Activated CD8-positive, alpha-beta memory T cell treated with anti-CD3 and anti-CD28 coated beads, Interleukin-2, amount 50 U/mL, for 48 hours (primary cell): ENCODE data around the gene IRS1.

Source experiments
- DNase-seq: peaks from one replicate; pipeline ENCODE4 v3.0.0-alpha.2; 2020

IRS1 gene

DNA sequence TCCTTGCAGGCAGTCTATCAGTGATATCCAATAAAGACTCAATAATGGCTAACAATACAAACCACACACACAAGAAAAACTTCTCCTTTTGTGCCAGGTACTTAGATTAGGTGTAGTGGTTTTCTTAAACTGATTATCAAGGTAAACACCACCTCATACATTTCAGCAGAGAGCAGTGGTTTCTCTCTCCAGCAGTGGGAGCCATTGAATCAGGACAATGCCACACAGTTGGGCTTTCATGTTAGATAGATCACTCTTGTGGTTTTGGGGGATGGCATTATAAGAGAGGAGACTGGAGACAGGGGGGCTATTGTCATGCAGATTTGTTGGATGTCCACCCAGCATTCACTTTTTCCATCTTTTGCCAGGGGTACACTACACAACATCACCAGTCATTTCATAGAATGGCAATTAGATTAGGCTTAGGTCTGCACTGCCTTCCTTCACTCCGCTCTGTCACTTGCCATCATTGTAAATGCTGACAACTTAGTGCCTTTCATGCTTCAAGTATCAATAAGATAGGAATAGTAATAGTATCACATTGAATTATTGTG, 13.6 kb upstream of the IRS1 start:
- DNase-seq = no peak

DNA sequence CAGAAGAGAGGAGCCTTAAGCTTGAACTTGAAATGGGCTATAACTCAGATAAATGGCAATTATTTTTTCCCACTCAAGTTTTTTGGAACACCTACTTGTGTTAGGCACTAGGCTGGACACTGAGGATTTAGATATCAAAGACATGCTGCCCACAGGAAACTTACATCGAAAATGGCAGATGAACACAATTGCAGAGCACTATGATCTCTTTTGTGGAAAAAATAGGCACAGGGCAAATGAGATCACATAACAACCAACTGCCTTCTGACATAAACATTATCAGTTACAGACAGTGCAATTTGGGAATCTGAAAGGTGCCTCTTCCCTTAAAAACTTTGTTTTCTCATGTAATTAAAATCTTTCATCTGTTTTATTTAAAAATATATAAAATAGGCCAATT, 3.8 kb upstream of the IRS1 start:
- DNase-seq = no peak

DNA sequence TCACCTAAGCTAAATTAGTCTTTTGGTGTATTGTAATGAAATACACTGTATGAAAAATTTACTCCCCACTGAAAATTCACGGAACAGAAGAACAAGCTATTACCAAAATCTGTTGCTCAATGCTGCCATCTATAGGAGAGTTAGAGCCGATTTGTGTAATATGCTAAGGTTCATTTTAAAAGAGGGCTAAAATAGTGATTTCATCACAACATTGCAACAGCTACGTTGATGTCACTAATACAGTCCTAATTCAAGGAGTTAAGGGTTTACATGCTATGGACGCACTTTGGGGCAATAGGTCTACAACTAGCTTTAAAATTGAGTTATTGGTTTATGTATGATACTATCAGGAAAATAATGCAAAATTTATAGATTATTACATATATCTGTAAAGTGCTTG, 3.0 kb upstream of the IRS1 start:
- DNase-seq = no peak

DNA sequence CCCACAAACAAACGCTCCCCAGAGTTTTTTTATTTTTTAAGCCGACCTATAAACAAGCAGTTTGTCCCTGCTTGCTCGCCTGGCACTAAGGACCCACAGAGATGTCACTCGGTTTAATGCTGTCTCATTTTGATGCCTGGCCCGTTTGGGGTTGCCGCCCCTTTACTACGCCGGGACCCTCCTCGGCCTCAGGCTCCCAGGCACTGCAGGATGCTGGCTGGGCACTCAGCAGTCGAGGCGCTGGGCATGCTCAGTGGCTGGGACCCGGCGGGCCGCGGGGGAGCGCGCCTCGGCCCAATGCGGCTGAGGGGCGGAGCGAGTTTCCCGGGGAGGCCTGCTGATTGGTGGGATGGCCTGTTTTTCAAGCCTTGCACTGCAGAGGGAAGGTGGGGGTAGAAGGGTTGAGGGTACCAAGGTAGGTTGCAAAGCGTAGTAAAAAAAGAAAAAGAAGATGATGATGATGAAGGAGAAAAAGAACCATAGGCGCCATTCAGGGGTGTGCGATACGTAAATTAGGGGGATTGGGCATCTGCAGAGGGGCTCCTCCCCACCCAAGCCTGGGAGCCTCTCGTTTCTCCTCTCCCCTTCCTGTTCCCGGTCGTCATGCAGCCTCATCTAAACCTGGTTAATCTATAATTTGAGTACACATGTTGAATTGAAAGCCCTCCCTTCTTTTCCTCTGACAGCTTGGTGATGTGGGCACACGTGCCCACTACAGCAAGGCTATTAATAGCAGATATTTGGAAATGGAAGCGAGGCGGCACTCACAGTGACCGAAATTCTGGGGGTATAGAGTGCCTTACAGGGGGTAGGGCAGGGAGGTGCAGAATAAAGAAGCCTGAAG, 1.5 kb upstream of the IRS1 start:
- DNase-seq = peak; percentile 91

DNA sequence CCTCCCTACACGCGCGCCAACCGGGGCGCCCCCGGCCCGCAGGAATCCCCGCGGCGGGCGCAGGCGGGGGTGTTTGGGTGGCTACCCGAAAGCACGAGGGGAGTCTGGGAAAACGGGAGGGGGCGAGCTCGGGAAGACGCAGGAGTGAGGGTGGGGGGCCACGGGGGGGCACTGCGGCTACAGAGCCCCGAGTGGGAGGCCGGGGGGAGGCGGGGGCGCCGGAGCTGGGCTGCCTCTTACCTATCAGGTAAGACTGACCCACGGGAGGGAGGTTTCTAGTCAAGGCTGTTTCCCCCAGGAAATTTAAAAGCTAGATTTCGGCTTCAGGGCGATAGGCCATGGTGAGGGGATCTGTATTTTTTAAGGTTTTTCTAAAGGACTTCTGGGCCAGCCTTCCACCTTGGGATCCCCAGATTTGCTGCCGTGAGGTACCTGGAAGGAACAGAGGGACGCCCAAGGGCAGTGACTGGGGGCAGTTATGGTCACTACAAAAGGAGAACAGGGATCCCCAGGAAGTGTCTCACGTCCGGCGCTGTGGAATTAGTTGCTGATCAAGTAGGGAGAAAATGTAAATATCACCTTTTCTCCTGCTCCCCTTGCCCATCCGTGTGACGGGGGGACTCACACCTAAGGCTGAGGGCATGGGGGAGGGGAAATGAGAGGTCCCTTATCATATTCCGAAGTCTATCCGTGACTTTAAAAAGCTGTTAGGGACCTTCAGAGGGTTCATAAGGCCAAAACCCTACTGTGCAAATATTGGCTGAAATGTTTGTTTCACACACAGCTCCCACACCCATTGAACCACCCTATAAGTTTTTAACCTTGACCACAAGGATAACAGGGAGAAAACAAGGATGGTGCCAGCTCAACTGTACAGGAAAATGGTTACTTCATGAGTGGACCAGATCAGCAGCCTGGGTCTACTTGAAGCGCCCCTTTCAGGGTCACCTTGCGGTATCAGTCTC, 638 bp upstream of the IRS1 start:
- peak; percentile 57 for DNase-seq

DNA sequence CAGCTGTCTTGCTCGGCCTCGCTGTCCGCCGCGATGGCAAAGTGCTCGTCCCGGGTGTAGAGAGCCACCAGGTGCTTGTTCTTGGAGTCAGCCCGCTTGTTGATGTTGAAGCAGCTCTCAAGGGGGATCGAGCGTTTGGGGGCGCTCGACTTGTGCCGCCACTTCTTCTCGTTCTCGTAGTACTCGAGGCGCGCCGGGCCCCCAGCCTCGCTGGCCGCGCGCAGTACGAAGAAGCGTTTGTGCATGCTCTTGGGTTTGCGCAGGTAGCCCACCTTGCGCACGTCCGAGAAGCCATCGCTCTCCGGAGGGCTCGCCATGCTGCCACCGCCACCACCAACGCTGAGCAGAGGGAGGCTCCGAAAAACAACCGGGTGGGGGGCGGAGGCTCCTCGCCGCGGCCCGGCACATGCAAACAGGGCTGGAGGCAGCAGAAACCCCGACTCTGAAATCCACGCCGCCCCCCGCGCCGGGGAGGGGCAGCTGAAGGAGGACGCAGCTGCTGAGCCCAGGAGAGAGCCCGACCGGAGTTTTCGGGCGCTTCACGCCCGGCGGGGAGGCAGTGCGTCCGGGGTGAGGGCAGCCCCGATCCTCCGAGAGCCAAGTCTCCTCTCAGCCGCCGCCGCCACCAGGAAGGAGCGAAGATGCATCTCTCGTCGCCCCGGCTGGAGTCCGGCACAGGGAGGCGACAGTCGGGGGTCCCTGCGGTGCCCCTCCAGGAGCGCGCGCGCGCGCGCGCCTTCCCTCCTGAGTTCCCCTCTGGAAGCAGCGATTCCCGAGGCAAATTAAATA, 1.0 kb downstream of the IRS1 start:
- peak; percentile 75 for DNase-seq

DNA sequence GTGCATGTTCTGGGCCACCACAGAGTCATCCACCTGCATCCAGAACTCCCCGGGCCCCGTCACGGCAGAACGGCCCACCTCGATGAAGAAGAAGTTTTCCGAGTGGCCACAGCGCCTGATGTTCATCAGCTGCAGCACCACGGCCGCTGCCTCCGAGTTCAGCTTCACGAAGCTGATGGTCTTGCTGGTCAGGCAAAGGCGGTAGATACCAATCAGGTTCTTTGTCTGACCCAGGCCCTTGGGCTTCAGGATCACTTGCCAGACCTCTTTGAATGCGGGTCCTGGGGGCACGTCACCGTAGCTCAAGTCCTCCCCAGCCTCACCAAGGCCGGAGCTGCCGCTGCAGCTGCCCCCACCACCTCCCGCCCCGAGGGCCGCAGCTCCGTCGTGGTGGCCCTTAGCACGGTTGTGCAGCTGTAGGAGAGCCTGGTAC, 1.6 kb downstream of the IRS1 start:
- peak; percentile 51 for DNase-seq

DNA sequence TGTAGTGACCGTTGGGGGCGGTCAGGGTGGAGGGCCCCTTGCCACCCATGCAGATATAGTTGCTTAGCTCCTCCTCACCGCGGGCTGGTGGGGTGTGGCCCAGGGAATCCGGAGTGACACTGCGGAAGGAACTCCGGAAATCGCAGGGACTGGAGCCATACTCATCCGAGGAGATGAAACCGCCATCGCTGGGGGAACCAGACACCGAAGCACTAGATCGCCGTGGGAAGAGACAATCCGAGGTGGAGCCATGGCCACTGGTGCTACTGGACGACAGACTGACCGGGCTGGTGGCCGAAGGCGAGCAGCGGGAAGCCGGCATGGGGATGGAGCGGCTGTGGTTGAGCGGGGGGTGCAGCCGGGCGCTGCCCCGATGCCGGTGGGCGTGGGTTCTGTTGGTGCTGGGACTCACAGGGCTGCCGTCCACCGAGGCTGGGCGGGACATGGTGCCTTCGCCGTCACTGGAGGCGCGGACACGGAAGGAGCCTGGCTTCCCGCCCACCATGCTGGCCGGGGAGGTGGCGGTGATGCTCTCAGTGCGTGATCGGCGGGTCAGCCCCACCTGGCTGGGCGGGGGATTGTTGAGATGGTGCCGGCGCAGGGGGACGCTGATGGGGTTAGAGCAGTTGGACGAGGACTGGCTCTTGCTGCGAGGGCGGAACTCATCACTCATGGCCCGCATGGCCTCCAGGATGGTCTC, 2.2 kb downstream of the IRS1 start:
- no peak for DNase-seq

DNA sequence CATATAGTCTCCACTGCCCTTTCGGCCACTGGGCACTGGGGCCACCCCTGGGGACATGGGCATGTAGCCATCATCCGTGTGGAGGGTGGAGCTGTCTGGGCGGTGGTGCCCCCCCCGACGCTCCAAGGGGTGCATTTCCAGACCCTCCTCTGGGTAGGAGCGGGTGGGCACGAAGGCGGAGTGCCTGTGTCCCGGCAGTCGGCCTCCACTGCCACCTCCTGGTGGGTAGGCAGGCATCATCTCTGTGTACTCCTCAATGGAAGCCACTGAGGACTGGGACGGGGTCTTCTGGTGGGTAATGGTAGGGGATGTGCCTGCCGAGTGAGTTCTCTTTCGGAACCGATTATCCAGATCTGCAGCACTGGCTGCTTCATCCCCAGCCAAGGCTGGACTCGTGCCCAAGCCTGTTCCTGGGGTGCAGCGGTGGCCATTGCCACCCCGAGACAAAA, 2.8 kb downstream of the IRS1 start:
- DNase-seq = no peak

DNA sequence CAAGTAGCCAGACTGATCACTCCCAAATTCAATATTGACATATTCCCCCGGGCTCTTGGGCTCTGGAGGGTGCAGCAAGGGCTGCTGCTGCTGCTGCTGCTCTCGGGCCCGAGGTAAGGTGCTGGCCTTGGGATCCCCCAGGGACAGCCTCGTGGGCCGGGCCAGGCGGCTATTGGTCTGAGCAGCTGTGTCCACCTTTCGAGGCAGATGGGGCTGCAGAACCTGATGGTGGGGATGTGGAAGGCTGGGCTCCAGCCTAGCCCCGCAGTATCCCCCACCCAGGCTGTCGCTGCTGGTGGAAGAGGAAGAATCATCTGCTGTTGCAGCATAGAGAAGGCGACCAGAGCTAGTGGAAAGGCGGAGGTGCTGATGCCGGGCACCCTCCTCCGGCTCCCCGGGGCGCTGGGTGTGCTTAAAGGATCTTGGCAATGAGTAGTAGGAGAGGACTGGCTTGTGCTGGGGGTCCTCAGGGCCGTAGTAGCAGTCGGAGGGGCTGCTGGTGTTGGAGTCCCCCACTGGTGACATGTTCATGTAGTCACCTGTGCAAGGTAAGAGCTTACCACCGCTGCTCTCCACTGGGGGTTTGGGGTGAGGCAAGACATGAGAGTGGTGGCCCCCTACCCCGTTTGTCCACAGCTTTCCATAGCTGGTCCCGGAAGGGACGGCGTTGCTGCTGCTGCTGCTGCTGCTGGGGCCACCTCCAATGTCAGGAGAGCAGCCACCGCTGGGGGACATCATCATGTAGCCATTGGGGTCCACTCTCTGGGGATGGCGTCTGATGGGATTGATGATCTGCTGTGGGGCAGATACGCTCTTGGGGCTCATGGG, 3.4 kb downstream of the IRS1 start:
- DNase-seq = no peak

DNA sequence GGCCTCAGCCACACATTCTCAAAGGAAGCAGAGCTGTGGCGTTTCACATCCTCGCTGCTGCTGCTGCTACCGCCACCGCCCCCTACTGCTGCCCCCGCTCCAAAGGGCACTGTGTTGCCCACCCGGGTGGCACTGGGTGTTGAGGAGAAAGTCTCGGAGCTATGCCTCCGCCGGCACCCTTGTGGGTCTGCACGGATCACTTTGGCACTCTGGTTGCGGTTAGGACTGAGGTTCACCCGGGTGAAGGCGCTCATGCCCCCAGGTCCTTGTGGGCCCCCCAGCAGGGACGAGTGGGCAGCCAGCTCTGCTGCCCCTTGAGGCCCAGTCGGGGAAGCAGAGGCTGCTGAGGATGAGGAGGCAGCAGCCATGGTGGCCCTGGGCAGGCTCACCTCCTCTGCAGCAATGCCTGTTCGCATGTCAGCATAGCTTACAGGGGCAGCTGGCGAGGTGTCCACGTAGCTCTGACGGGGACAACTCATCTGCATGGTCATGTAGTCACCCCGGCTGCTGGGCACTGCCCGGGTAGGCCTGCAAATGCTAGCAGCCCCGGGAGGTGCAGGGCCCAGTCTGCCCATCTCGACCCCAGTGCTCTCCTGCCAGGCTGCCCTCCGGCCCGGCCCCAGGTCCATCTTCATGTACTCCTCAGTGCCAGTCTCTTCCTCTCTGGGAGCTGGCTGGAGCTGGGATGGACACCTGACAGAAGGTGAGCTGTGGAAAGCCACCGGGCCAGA, 4.2 kb downstream of the IRS1 start:
- no peak for DNase-seq

DNA sequence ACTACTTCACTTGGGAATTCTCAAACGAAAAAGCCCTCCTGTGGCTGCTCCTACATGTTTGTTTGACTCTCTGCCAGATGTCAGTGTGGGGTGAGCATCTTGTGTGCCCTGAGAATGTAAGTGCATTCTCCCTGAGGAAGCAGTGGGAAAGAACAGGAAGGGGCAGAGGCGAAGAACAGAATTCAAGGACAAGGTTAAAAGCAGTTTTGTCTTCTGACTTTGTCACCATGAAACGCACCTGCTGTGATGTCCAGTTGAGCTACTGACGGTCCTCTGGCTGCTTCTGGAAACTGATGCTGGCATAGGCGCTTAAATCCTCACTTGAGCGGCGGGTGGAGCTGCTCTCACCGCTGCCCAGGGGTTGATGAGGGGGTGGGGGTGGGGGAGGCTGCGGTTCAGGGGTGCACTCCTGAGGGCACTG, 4.9 kb downstream of the IRS1 start:
- no peak for DNase-seq

DNA sequence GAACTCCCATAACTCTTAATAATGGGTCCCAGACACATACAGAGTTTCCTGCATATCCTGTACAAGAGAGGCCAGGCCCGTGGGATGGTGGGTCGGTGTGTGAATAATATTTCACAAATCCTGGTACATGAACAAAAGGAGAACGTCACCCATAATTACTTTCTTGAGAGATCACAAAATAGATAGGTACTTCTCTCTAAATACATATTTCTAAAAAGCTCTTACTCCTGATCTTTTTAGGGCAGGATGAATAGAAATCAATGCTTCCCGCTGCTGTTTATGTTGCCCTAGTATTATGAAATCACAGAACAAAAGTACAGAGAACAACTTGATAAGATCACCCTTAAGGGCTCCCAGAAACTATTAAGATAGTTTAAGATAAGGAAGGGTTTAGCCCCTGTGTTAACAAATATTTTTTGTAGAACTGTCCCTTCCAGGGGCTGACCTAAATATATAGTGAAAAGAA, 5.4 kb downstream of the IRS1 start:
- no peak for DNase-seq

DNA sequence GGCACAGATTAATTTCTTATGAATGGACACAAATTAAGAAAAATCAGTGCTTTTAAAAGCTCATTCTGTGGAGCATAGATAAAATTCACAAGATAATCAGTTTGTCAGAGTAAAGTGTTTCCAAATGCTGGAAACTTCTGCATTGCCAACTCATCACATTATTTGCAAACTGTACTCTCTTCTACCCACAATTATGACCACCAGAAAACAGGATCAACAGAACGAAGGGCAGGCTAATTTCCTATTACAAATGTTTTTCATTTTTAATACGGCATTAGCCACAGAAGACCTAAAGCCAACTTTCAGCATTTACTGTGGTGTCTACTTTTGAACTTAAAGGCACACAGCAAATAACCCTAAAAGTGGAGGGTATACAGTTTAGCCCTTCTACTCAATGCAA, 6.0 kb downstream of the IRS1 start:
- DNase-seq = no peak

DNA sequence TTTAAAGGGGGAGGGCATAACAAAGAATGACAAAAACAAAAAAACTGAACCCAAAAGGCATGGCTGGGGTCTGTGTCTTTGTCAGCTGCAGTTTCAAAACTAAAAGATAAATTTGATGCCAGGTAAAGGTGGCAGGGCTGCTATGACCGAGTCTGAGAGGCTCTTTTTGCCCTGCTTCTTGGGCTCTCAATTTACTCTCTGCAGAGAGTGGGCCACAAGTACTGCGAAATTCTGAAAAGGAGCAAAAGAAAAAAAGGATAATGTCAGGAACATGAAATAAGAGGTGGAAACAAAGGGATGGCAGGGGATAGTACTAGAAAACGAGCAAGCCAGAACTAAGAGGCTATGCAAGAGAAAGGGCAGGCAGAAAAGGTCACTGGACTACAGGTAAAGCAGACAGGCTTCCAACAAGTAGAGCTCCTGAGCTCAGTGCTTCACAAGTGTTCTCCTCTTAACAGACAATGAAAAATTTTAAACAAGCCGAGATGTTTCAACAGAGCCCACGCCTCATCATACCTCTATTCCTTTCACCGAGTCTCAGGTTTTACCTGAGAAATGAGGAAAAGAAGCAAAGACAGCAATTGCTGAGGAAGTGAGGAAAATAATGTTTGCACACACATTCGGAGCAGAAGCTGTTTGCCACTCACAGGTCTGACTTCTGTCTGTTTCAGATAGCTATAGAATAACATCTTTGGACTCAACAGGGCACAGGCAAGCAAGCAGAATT, 7.3 kb downstream of the IRS1 start:
- no peak for DNase-seq

DNA sequence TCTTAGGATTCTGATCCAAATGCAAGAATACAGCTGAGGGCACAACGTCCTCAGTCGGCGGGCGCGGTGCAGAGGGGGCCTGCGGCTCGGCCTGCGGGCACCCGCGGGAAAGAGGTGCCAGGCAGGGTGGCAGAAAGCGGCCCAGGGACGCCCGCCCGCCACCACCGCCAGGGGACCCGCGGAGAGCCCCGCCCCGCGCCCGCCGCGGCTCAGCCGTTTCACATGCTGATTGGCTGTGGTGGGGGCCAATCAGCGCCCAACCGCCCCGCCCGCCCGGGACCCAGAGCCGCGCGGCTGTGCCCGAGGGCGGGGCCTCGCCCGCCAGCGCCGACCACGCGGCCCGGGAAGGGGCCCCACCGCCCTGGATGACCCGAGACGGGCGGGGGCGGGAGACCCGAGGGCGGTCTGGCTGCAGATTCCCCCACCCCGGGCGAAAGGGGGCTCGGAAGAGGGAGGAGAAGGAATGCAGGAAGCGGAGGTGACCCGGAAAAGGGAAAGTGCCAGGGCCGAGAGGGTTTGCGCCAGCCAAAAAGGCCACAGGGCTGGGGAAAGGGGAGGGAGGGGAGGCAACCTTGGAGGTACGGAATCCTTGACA, 8.0 kb downstream of the IRS1 start:
- peak; percentile 94 for DNase-seq

DNA sequence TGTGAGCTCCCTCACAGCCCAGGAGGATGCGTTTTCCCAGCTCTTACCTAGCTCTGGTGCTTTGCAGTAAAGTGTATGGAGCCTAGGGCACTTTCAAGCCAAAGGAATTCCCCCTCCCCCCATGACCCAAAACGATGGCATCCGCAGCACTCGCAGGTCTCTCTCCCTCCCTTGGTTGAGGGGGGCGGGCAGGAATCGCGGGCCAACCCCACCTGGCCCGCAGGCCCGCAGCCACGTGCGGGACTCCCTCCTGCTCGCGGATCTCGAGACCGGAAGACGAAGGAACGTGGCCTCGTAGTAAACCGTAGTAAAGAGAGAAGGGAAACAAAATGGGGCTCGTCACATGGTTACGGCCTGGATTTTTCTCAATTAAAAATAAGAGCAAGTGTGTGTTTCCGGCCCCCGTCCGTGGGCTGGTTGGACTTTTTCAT, 8.5 kb downstream of the IRS1 start:
- DNase-seq = no peak

DNA sequence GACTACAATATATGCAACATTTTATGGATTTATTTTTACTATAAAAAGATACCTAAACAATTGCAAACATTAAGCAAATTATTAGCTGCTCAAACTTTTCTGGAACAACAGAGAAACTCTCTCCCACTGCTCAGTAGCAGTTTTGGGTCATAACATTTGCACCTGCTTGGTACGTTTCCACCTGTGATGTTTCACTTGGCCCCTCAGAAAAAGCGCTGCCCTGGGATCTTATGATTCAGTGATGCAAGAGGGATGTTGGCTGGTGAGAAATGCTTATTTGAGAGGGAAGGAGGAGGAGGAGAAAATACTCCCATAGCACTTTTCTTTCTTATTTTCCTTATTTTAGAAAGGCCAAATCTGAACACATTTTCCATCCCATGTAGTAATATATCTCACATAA, 9.2 kb downstream of the IRS1 start:
- no peak for DNase-seq

DNA sequence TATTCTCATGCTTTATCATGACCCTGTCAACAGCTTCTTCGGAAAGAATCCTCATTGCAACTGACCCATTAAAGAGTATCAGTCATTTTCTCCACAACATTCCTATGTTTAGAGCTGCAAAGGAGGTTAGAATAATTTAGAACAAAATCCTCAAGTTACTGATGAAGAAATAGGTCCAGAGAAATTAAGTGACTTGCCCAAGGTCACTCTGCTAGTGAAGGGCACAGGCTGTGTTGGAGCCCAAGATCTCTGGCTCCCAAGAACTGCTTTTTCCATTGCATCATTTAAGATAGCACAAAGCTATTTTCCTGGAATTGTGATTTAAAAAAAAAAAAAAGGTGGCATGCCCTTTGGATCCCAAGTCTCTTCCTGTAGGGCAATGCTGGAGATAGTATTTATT, 9.6 kb downstream of the IRS1 start:
- DNase-seq = no peak
